Rectal smooth muscle tissue (tissue), 1 donor: ENCODE results near the gene BBX.

Experiments
- H3K27ac ChIP-seq: one replicate; pipeline ENCODE4 v1.7.0; 2013; ENCODE audit warnings: low read depth, low read length, inconsistent platforms
- H3K27me3 ChIP-seq: one replicate; pipeline ENCODE4 v1.7.0; 2013; ENCODE audit warnings: low read length; ENCODE audit not compliant: control insufficient read depth, insufficient read depth
- H3K36me3 ChIP-seq: one replicate; pipeline ENCODE4 v1.7.0; 2013; ENCODE audit warnings: low read length; ENCODE audit not compliant: control insufficient read depth, insufficient read depth
- H3K4me1 ChIP-seq: one replicate; pipeline ENCODE4 v1.7.0; 2013; ENCODE audit warnings: low read length; ENCODE audit not compliant: control insufficient read depth, insufficient read depth
- H3K4me3 ChIP-seq: one replicate; pipeline ENCODE4 v1.7.0; 2013; ENCODE audit warnings: low read length
- H3K9ac ChIP-seq: one replicate; pipeline ENCODE4 v1.7.0; 2013; ENCODE audit warnings: low read length

BBX gene

DNA sequence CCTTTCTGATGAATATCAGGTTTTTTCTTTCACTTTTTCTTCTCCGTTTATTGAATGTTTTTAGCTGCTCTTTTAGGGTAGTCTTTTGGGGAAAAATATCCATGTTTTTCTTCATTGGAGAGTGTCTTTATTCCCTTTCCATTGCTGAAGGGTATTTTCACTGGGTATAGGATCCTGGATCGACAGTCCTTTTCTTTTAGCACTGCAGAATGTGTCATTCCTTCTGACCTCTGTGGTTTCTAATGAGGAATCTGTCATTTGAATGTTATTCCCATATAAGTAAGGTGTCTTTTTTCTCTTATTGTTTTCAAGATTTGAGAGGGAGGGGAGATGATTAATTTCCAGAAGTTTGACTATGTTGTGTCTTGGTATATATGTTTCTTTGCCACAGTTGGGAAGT lies 96.8 kb downstream of the BBX start:
- no peaks in the 10 kb centered on the region for H3K4me1 ChIP-seq
- no peak overlapping the region for H3K9ac ChIP-seq
- no peaks in the 10 kb centered on the region for H3K27me3 ChIP-seq
- no peaks in the 10 kb centered on the region for H3K36me3 ChIP-seq
- no peak overlapping the region for H3K27ac ChIP-seq
- H3K4me3 ChIP-seq, result no peak overlapping the region

DNA sequence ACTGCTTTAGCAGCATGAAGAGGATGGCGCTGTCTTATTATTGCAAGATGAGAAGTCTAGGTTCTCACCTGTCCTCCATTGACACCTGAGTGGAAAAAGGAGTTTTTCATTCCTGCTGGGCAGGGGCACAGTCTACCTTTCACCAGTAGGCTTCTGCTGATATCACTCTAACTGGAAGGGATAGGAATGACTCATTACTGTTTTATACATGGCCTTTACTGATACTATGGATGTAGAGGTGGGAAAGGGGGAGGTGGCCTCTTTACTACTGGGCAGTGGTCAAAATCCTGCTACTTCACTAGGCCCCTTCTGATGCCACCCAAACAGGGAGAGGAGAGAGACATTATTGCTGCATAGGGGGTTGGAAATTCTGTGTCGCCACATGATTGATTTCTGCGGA lies 97.8 kb downstream of the BBX start:
- no peaks in the 10 kb centered on the region for H3K36me3 ChIP-seq
- no peaks in the 10 kb centered on the region for H3K27me3 ChIP-seq
- no peak overlapping the region for H3K9ac ChIP-seq
- H3K4me1 ChIP-seq, result no peaks in the 10 kb centered on the region
- H3K27ac ChIP-seq, result no peak overlapping the region
- no peak overlapping the region for H3K4me3 ChIP-seq

DNA sequence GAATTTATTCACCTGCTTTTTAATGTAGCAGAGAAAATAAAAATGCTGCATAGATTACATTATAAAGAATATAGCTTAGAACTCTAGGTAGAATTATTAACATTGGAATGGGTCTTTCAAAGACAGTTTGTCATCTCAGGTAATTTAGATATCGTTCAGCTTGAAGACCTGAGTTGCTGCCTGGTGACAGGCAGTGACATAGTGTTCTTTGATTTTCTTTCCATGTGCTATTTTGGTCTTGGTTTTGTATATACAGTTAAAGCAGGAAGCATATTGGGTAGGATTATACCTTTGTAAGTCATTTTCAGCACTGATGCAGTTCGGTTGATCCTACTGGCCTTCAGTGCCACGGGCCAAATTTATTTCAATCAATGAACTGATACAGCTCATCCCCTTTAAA lies 98.7 kb downstream of the BBX start:
- Histone ChIP-seq H3K9ac (no peak overlapping the region), H3K4me1 (no peaks in the 10 kb centered on the region), H3K27ac (no peak overlapping the region), H3K4me3 (no peak overlapping the region), H3K36me3 (no peaks in the 10 kb centered on the region), H3K27me3 (no peaks in the 10 kb centered on the region)

DNA sequence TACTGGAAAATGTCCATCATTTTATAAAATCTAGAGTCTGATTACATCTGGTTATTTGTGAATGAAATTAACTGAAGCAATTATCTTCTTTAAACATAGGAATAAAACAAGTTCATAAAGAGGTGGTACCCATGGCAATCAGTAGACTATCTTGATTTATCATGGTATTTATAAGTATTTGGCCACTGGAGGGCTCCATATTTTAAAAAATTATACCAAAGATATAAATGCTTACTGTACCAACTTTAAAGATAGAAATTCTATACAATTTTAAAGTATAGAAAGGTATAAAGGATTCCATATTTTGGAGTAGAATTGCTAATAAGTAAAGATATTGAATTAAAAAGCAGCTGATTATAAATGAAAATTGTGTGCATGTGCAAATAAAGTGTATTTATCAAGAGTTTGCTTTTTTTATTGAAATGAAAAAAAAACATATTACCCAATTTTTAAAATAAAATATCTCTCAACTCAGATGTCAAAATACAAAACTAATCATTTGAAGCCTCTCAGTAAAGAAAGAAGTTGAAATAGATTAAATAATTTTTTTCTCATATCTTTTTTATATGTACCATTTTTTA lies 105.3 kb downstream of the BBX start:
- Histone ChIP-seq H3K4me3 (no peak overlapping the region), H3K27ac (no peak overlapping the region), H3K36me3 (no peaks in the 10 kb centered on the region), H3K4me1 (no peaks in the 10 kb centered on the region), H3K9ac (no peak overlapping the region), H3K27me3 (no peaks in the 10 kb centered on the region)

DNA sequence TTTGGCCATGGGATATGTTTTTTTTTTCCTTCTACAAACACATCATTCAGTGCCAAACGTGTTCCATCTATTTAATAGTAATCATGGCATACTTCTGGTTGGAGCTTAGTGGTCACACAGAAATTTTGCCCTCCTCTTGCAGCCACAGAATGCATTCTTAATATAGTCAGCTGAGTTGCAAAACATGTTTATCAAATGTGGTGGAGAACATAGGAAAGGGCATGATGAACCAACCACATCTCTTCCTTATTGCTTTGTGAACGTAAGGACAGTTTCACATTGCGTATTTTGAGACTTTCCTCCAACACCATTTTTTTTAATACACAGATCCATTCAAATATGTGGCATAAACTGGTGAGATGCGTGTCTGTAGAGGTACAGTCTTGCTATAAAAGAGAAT lies 106.8 kb downstream of the BBX start:
- Histone ChIP-seq H3K9ac (no peak overlapping the region), H3K4me1 (no peaks in the 10 kb centered on the region)

DNA sequence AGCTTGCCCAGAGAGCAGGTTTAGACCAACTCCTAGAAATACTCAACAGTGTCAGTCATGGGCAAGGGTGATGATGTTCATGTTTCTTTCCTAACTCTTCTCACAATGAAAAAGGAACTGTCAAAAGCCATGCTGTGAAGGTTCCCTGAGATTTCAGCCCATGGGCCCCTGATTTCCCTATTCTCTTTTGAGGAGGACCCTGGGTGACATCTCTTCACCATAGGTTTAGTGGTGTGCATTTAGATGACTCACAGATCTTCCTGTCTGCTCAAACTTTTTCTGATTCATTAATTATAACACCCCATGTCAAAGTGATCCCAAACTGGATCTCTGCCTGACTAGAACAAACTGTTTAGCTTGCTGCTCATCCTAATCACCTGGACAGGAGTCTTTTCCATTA lies 108.0 kb downstream of the BBX start:
- no peaks in the 10 kb centered on the region for H3K4me1 ChIP-seq
- H3K27ac ChIP-seq, result no peak overlapping the region
- H3K4me3 ChIP-seq, result no peak overlapping the region
- no peaks in the 10 kb centered on the region for H3K27me3 ChIP-seq
- H3K9ac ChIP-seq, result no peak overlapping the region
- H3K36me3 ChIP-seq, result no peaks in the 10 kb centered on the region

More for the DNA sequence above, 106.8 kb downstream of the BBX start:
- H3K4me3 ChIP-seq, result no peak overlapping the region
- no peaks in the 10 kb centered on the region for H3K27me3 ChIP-seq
- H3K36me3 ChIP-seq, result no peaks in the 10 kb centered on the region
- H3K27ac ChIP-seq, result no peak overlapping the region

DNA sequence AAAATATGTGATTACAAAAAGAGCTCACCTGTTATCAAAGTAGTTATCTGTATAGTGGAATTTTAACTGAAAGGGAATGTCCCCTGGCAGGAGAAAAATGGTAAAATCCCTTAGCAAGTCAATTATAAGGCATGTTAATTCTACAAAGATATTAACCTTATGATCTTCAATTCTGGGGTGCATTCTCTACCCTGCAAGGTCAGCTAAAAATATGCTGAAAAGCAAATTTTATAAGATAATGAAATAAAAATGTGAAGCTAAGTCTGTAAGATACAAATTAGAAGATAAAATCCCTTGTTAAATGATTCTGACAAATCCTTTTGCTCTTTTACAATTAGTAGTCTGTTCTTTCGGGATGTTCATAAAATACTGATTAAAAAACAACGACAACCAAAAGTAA lies 109.8 kb downstream of the BBX start:
- no peaks in the 10 kb centered on the region for H3K4me1 ChIP-seq
- H3K27ac ChIP-seq, result no peak overlapping the region
- no peak overlapping the region for H3K9ac ChIP-seq
- no peaks in the 10 kb centered on the region for H3K27me3 ChIP-seq
- H3K4me3 ChIP-seq, result no peak overlapping the region
- no peaks in the 10 kb centered on the region for H3K36me3 ChIP-seq

DNA sequence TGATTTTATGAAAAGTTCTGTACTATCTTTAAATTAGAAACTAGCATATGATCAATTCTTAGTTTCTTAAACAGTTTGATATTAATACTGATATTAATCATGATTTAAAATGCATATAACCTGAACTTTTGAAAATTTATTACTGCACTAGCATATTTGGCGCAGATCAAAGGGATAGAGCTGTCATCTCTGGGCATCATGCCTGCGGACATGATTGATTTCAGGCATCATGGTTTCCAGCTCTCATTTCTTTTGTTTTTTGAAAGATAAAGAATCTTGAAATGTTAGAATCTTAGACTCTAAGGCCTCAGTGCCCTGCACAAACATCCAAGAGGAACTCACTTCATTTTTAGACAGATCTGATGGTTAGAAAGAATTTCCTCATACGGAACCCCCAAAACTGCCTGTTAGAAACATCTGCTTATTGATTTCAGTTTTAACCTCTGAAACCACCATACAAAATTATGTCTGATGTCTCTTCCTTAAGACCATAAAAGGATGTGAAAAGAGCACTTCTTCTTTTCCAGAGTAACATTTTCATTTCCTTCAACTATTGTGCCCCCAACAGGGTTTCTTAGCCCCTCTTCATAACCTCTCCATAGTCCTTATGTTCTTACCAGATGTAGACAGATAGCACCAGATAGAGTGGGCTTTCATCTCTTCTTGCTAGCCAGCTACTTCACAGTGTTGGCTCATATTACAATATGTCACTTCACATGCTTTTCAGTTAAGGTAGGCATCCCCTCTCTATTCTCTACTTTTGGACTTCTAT lies 110.8 kb downstream of the BBX start:
- Histone ChIP-seq H3K27me3 (no peaks in the 10 kb centered on the region), H3K27ac (no peak overlapping the region), H3K4me3 (no peak overlapping the region), H3K4me1 (no peaks in the 10 kb centered on the region), H3K9ac (no peak overlapping the region), H3K36me3 (no peaks in the 10 kb centered on the region)

DNA sequence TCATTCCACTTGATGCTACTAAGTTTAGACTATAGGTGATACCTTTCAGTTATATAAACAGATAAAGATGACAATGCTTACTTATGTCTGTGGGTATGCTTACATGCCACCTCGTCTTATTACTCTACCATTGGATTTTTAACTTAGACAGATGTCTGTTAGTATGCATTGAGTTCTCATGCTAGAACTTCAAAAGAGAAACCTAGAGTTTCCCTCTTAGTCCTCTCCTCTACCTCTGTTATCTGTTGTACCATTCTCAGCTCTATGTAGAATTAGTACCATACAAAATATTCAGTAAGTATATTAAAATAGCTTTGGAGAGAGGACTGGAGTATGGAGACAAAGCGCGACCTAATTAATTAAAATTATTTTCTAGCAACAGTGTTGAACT lies 111.3 kb downstream of the BBX start:
- H3K27ac ChIP-seq, result no peak overlapping the region
- no peaks in the 10 kb centered on the region for H3K4me1 ChIP-seq
- H3K9ac ChIP-seq, result no peak overlapping the region
- H3K27me3 ChIP-seq, result no peaks in the 10 kb centered on the region
- no peaks in the 10 kb centered on the region for H3K36me3 ChIP-seq
- no peak overlapping the region for H3K4me3 ChIP-seq

DNA sequence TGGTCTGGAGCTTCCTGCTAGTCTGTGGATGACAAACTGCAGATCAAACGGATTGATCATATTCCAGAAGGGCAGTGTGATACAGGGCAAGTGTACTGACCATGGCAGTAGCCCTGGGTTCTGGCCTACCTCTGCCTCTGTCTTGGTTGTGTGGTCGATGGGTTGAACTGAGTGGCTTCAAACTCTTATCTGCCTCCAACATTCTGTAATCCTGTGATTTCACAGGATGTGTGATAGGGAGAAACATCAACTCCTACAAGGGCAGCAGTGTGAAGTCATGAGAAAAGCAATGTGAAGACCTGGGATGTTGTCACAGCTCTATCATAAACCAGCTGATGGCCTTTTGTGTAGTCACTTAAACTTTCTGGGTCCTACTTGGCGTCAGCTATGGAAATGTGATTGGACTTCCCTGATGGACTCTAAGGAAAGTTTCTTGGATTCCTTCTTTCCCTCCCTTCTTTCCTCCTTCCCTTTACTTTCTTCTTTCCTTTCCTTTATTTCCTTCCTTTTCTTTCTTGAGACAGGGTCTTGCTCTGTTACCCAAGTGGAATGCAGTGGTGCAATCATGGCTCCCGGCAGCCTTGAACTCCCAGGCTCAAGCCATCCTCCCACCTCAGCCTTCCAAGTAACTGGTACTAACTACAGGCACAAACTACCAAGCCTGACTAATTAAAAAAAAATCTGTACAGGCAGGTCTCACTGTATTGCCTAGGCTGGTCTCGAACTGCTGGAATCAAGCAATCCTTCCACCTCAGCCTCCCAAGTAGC lies 114.8 kb downstream of the BBX start:
- Histone ChIP-seq H3K9ac (no peak overlapping the region), H3K36me3 (no peaks in the 10 kb centered on the region), H3K27ac (no peak overlapping the region), H3K27me3 (no peaks in the 10 kb centered on the region), H3K4me3 (no peak overlapping the region), H3K4me1 (no peaks in the 10 kb centered on the region)

DNA sequence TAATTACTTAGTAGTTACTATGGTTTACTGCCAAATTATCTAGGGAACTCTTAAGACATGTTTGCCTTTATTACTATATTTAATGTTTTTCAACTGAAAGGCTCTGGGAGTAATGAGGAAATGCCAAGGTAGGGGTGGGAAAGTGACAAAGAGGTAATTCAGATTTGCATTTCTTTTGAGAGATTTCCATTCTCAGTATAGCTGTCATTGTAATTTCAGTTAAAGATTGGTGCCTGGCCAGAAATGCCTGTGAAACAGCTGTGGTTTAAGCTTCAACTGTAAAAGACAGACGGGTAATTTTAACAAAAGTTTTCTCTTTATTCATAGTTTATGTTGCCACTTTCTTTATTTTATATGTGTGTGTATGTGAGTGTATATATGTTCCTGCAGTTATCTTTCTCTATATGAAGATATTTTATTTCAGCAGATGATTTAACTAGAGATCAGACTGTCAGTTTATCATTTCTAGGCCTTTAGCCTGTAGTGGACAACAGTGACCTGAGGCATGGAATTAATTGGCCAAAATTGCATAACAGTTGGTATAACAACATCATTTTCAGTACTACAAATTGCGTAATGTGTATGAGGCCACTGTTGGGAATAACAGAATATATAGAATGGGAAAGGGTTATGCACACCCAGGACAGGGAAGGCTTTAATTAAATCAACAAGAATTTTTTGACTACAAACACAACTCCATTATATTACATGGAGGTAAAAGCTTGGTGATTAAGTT lies 119.0 kb downstream of the BBX start:
- Histone ChIP-seq H3K36me3 (no peaks in the 10 kb centered on the region), H3K9ac (no peak overlapping the region), H3K27ac (no peak overlapping the region), H3K27me3 (no peaks in the 10 kb centered on the region), H3K4me3 (no peak overlapping the region), H3K4me1 (no peaks in the 10 kb centered on the region)
